Right atrium auricular region (tissue), 2 donors: ENCODE measurements around the gene DOK7. TPM values are rescaled to one million over a fixed set of nuclear protein-coding genes. Genes with fewer than 3 reads are reported as not detected.

ENCODE experiments used
- DNase-seq: peaks from one replicate; pipeline ENCODE4 v3.0.0-alpha.2; 2019; ENCODE audit warnings: low spot score
- H3K27ac ChIP-seq, 2 donors: fragments of 200-600 bp; sonication (generic); 1 replicate in 1 of 2; 2 replicates in 1 of 2; pipeline ENCODE4 v1.5.1; 2016 to 2019
- H3K27me3 ChIP-seq, 2 donors: fragments of 200-600 bp; sonication (generic); one replicate each; pipeline versions ENCODE4 v1.5.1 to v1.6.0; 2017 to 2019
- H3K36me3 ChIP-seq: fragments of 200-600 bp; sonication (generic); one replicate; pipeline ENCODE4 v1.5.1; 2016
- H3K4me1 ChIP-seq, 2 donors: fragments of 200-600 bp; sonication (generic); one replicate each; pipeline versions ENCODE4 v1.5.1 to v1.6.0; 2017 to 2019
- H3K4me3 ChIP-seq, 2 donors: fragments of 200-600 bp; sonication (generic); 1 replicate in 1 of 2; 2 replicates in 1 of 2; pipeline ENCODE4 v1.5.1; 2017 to 2019; ENCODE audit warnings: mild to moderate bottlenecking in 1 of 2, moderate library complexity in 1 of 2
- H3K9me3 ChIP-seq, 2 donors: fragments of 200-600 bp; sonication (generic); one replicate each; pipeline ENCODE4 v1.5.1; 2019
- CTCF ChIP-seq, 2 donors: fragments of 200-600 bp; sonication (generic); IDR thresholded peaks; one replicate each; pipeline ENCODE4 v1.5.1; 2019; ENCODE audit warnings: antibody characterized with exemption in 2 of 2
- total RNA-seq, 2 donors: library from RNA; depleted of rRNA; stranded (reverse); fragments of >200 nt; gene quantifications; one replicate each; pipeline ENCODE4 v1.1.0, GENCODE V29; 2016

The DOK7 gene
- total RNA-seq, 2 donors from 2014 or later, result 31.0 to 68.9 TPM

- Histone ChIP-seq H3K4me3 (peak overlapping the region; percentile 62 to 70), H3K27ac (peak overlapping the region; percentile 85 to 96), H3K4me1 (peaks cover 0 to 70% of the 10 kb centered on the region in 2 donors), H3K27me3 (no peaks in the 10 kb centered on the region), H3K36me3 (no peaks in the 10 kb centered on the region), H3K9me3 (no peaks in the 10 kb centered on the region)
- DNase-seq, result no peak
- TF ChIP-seq CTCF (IDR thresholded peaks at IDR 0.05), result no peak
Measured at GRCh38 chr4:3464911-3465697, 2.0 kb downstream of the DOK7 start.

GRCh38 chr4:3465698-3466671 lies 2.9 kb downstream of the DOK7 start:
- H3K36me3 ChIP-seq, result no peaks in the 10 kb centered on the region
- H3K27ac ChIP-seq, result peak overlapping the region; percentile 85 to 96
- peak in 1 of 2 donors; percentile 47 for TF ChIP-seq CTCF (IDR thresholded peaks at IDR 0.05)
- H3K4me3 ChIP-seq, result peak overlapping the region in 1 of 2 donors; percentile 12
- no peaks in the 10 kb centered on the region for H3K9me3 ChIP-seq
- H3K4me1 ChIP-seq, result peaks cover 0 to 77% of the 10 kb centered on the region in 2 donors
- DNase-seq, result no peak
- no peaks in the 10 kb centered on the region for H3K27me3 ChIP-seq

- TF ChIP-seq CTCF (IDR thresholded peaks at IDR 0.05), result no peak
- Histone ChIP-seq H3K4me1 (peaks cover 0 to 68% of the 10 kb centered on the region in 2 donors), H3K36me3 (no peaks in the 10 kb centered on the region), H3K27ac (peak overlapping the region; percentile 85 to 96), H3K4me3 (peak overlapping the region in 1 of 2 donors; percentile 12), H3K27me3 (no peaks in the 10 kb centered on the region), H3K9me3 (no peaks in the 10 kb centered on the region)
- DNase-seq, result no peak
Measured at GRCh38 chr4:3466691-3467600, 3.8 kb downstream of the DOK7 start.

GRCh38 chr4:3467601-3468031 lies 4.5 kb downstream of the DOK7 start:
- no peak overlapping the region for H3K4me3 ChIP-seq
- H3K36me3 ChIP-seq, result no peaks in the 10 kb centered on the region
- H3K4me1 ChIP-seq, result peaks cover 0 to 62% of the 10 kb centered on the region in 2 donors
- H3K27me3 ChIP-seq, result no peaks in the 10 kb centered on the region
- H3K9me3 ChIP-seq, result no peaks in the 10 kb centered on the region
- H3K27ac ChIP-seq, result peak overlapping the region; percentile 85 to 96
- DNase-seq, result no peak
- TF ChIP-seq CTCF (IDR thresholded peaks at IDR 0.05), result no peak

GRCh38 chr4:3468154-3468553 lies 5.0 kb downstream of the DOK7 start:
- DNase-seq, result no peak
- H3K27ac ChIP-seq, result no peak overlapping the region
- no peaks in the 10 kb centered on the region for H3K27me3 ChIP-seq
- no peak for TF ChIP-seq CTCF (IDR thresholded peaks at IDR 0.05)
- H3K9me3 ChIP-seq, result no peaks in the 10 kb centered on the region
- H3K36me3 ChIP-seq, result no peaks in the 10 kb centered on the region
- peaks cover 0 to 63% of the 10 kb centered on the region in 2 donors for H3K4me1 ChIP-seq
- H3K4me3 ChIP-seq, result no peak overlapping the region
